ENCODE results near the gene ABCC3.
"Not testable (repeated sequence)": the region's sequence is repeated elsewhere in the genome, so short reads cannot be mapped to it uniquely, and the experiment has no call there.

Gene ABCC3

DNA sequence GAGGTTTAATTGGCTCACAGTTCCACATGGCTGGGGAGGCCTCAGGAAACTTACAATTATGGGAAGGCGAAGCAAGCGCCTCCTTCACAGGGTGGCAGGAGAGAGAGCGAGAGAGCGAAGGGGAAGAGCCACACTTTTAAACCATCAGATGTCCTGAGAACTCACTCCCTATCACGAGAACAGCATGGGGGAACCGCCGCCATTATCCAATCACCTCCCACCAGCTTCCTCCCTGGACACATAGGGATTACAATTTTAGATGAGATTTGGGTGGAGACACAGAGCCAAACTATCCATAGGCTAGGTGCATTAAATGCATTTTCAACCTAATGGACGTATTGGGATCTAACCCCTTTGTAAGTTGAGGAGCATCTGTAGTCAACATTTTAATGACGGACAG is 78.0 kb downstream of the ABCC3 start:
- ChIA-PET POLR2A (ENCODE audit: low non-redundant PET) (no interaction called here), CTCF (no interaction called here)
- TF ChIP-seq, protein P1, sequence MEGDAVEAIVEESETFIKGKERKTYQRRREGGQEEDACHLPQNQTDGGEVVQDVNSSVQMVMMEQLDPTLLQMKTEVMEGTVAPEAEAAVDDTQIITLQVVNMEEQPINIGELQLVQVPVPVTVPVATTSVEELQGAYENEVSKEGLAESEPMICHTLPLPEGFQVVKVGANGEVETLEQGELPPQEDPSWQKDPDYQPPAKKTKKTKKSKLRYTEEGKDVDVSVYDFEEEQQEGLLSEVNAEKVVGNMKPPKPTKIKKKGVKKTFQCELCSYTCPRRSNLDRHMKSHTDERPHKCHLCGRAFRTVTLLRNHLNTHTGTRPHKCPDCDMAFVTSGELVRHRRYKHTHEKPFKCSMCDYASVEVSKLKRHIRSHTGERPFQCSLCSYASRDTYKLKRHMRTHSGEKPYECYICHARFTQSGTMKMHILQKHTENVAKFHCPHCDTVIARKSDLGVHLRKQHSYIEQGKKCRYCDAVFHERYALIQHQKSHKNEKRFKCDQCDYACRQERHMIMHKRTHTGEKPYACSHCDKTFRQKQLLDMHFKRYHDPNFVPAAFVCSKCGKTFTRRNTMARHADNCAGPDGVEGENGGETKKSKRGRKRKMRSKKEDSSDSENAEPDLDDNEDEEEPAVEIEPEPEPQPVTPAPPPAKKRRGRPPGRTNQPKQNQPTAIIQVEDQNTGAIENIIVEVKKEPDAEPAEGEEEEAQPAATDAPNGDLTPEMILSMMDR (conservative IDR thresholded peaks at IDR 0.05; ENCODE audit: low read depth): no peak
- no peak for DNase-seq (ENCODE audit: low spot score)
- H3K27ac ChIP-seq: no peak overlapping the region

DNA sequence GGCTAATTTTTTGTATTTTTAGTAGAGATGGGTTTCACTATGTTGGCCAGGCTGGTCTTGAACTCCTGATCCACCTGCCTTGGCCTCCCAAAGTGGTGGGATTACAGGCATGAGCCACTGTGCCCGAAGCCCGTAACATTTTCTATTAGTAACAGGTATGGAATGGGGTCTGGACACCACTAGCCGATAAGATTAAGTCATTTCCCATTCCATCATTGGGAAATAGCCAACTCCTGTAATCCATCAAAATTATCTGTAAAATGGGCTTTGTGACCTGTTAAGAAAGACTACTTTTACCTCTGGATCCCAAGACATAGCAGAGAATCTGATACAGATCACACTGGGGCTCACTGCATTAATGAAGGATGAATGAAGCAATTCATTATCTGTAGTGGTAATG is 80.8 kb downstream of the ABCC3 start:
- H3K27ac ChIP-seq: no peak overlapping the region
- TF ChIP-seq, protein P1 (conservative IDR thresholded peaks at IDR 0.05; ENCODE audit: low read depth): no peak
- DNase-seq (ENCODE audit: low spot score): no peak
- CTCF ChIA-PET: no interaction called here
- POLR2A ChIA-PET (ENCODE audit: low non-redundant PET): no interaction called here

DNA sequence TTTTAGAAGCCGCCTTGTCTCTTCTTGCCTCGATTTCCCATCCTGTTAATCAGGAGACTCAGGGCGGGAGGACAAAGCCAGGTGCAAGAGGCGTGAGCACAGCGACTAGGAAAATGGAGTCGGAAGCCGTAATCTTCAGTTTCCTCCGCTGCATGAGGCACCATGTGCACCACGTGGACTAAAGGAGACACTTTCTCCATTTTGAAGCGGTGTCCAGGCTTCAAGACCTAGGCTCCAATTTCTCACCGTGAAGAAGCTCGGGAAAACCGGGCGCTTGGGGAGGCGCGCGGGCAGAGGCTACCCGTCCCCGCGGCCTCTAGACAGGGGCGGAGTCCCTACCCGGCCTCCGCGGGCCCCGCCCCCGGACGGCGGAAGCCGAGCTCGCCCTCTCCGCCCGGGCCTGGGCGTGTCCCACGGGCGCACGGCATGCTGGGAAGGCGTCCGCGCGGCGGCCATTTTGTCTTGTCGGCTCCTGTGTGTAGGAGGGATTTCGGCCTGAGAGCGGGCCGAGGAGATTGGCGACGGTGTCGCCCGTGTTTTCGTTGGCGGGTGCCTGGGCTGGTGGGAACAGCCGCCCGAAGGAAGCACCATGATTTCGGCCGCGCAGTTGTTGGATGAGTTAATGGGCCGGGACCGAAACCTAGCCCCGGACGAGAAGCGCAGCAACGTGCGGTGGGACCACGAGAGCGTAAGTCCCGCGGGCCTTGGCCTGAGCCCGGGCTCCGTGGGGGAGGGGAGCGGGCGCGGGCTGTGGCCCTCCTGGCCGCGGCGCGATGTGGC is 84.7 kb downstream of the ABCC3 start, which contains the start of gene LUC7L3:
TSS of gene LUC7L3 (plus strand) at position 460 of the 780 bp plus-strand sequence. CDS start at position 590, 130 bp downstream.
- peak within 1 kb of the TSS; percentile 95 for H3K27ac ChIP-seq
- CTCF ChIA-PET: interaction anchor here (0.6 to 0.7 kb wide), 2 partner anchors 159 to 621 kb away, joined by 3 read pairs; no protein-coding TSS in a partner anchor
- POLR2A ChIA-PET (ENCODE audit: low non-redundant PET): no interaction called here
- DNase-seq (ENCODE audit: low spot score): peak; percentile 92
- TF ChIP-seq, protein P1 (conservative IDR thresholded peaks at IDR 0.05; ENCODE audit: low read depth): no peak

DNA sequence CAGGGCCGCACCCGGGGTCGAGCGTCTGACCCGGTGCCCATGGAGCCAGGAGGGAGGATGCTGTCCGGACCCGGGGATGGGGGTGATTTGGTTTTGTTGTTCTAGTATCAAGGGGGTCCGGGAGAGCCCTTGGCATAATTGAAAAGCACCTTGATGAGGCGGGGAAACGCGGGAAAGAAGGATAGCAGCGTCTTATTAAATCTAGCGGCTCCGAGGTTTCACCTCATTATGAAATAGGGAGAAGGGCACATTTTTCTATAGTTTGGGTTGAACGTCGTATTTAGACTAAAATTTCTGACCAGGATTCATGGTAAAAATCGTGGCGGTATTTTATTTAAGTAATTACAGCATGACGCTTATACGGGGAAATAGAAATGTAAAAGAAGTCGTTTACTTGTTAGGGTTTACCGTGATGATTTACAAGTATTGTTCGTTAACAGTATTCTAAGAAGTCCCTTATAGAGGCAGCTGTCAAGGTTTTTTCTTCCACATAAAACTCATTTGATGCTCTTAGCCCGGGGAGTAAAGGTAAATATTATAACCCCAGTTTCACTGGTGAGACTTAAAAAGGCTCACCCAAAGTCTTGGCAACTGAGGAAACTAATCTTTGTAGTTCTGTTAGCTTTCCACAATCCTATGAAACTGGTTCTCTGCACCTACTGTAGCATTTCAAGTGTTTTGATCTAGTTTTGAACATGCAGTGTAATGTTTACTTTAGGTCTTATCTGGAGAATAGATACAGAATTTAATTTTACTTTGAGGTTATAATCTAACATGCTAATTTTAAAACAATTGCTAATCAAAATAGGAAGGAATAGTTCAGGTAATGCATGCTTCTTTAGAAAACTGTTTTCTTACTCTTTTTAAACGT is 85.5 kb downstream of the ABCC3 start:
- CTCF ChIA-PET: no interaction called here
- H3K27ac ChIP-seq: peak overlapping the region; percentile 95
- POLR2A ChIA-PET (ENCODE audit: low non-redundant PET): no interaction called here
- TF ChIP-seq, protein P1 (conservative IDR thresholded peaks at IDR 0.05; ENCODE audit: low read depth): no peak
- no peak for DNase-seq (ENCODE audit: low spot score)

DNA sequence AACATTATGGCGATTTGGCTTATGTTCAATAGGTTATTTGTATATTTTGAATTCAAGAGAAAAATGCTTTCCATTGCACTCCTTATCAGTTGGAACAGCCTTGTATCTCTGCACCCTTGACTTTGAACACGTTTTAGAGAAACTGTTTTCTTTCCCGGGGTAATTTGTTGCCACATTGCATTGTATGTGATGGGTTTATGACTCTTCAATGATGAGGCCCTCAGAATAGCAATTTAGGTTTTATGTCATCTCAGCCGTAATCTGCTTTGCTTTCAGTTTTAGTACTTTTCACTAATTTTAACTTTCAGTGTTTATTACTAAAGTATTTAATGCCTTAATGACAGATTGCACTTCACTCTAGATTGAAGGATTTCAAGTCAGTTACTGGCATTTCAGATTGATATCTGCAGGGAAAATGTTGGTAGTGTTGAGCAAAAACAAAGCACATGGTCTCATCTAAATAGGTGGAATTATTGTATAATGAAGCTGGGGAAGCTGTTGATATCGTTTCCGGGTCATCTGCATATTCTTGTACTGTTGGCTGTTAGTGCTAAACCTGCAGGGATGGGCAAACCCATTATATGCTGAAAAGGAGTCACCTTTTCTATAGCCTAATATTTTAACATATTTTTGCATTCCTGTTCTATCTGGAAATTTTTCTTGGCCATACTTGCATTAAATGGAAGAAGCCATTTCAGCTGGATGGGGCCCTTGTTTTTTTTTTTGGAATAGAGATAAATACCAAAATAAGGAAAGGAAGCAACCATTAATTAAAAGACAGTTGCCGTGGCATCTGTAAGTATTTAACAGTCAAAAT is 86.7 kb downstream of the ABCC3 start:
- TF ChIP-seq, protein P1 (conservative IDR thresholded peaks at IDR 0.05; ENCODE audit: low read depth): no peak
- no peak overlapping the region for H3K27ac ChIP-seq
- DNase-seq (ENCODE audit: low spot score): no peak
- CTCF ChIA-PET: no interaction called here
- POLR2A ChIA-PET (ENCODE audit: low non-redundant PET): no interaction called here

DNA sequence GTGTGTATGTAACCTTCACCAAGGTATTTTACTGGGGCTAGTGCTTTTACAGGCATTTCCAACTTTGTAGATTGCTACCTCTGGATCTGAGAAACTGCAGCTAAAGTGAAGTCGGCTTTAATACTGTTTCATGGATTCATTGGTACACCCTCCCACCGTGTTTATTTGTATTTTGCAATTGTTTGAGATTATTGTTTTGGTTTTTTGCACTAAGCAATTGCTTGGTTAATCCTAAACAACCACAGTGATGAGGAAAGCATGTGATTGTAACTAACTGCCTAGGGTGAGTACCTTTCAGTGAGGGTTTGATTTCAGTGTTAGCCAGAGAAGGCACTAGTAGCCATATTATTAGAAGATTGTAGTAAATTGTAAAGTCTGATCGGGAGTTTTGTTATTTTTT is 88.1 kb downstream of the ABCC3 start:
- ChIA-PET POLR2A (ENCODE audit: low non-redundant PET) (interaction anchor here (0.7 kb wide), 1 partner anchor 14 kb away, joined by 13 read pairs; no protein-coding TSS in a partner anchor), CTCF (no interaction called here)
- H3K27ac ChIP-seq: no peak overlapping the region
- TF ChIP-seq, protein P1 (conservative IDR thresholded peaks at IDR 0.05; ENCODE audit: low read depth): no peak
- DNase-seq (ENCODE audit: low spot score): no peak

DNA sequence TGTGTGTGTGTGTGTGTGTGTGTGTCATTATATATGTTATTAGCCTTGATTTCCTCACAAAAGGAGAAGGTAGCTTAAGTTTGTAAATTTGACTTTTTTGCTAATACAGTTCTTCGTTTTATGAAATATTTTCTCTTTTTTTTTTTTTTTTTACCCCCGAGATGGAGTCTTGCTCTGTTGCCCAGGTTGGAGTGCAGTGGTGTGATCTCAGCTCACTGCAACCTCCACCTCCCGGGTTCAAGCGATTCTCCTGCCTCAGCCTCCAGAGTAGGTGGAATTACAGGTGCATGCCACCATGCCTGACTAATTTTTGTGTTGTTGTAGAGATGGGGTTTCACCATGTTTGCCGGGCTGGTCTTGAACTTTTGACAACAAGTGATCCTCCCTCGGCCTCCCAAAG is 89.9 kb downstream of the ABCC3 start:
- DNase-seq (ENCODE audit: low spot score); POLR2A ChIA-PET (ENCODE audit: low non-redundant PET): not testable (repeated sequence)
- CTCF ChIA-PET: interaction anchor here (0.7 kb wide), 1 partner anchor 245 kb away, joined by 3 read pairs; no protein-coding TSS in a partner anchor

More for the DNA sequence above, 89.9 kb downstream of the ABCC3 start:
- H3K27ac ChIP-seq: peak overlapping the region; percentile 2; the same call in 1 of the 2 replicates

All from RWPE1 (cell line).